HepG2 (cell line): ENCODE measurements around the gene SRSF1. TPM values are rescaled to one million over a fixed set of nuclear protein-coding genes. Genes with fewer than 3 reads are reported as not detected.

ENCODE experiments used
- AKAP8 ChIP-seq: sonication (generic); formaldehyde crosslinking; IDR thresholded peaks from 2 replicates; pipeline ENCODE4 v1.5.1; 2020; ENCODE audit warnings: mild to moderate bottlenecking, missing genetic modification reagents
- CREM ChIP-seq, 2 experiments: sonication (generic) in 1 of 2; formaldehyde crosslinking in 1 of 2; IDR thresholded peaks; 2 replicates each; pipeline versions ENCODE4 v1.4.0 to v1.6.1; 2016 to 2020; ENCODE audit warnings: antibody characterized with exemption in 1 of 2, mild to moderate bottlenecking in 1 of 2, missing genetic modification reagents in 1 of 2
- CSRNP1 ChIP-seq: sonication (generic); formaldehyde crosslinking; IDR thresholded peaks from 2 replicates; pipeline ENCODE4 v1.8.1; 2023; ENCODE audit warnings: mild to moderate bottlenecking, missing genetic modification reagents
- HNRNPH1 ChIP-seq: fragments of 200-400 bp; formaldehyde crosslinking; optimal IDR thresholded peaks from 2 replicates; pipeline ENCODE3; 2017; ENCODE audit warnings: mild to moderate bottlenecking, low read depth, low read length
- NCOR1 ChIP-seq: fragments of 200-600 bp; sonication (generic); IDR thresholded peaks from 2 replicates; pipeline ENCODE4 v1.7.0; 2017; ENCODE audit warnings: antibody characterized with exemption, low read length, borderline replicate concordance
- NFKBIZ ChIP-seq: IDR thresholded peaks from 2 replicates; pipeline ENCODE4 v1.6.1; 2018; ENCODE audit warnings: missing genetic modification reagents, missing compliant biosample characterization
- NONO ChIP-seq, 2 experiments: fragments of 450-650 bp in 1 of 2; sonication (generic) in 1 of 2; formaldehyde crosslinking in 1 of 2; IDR thresholded peaks in 1 of 2; conservative IDR thresholded peaks in 1 of 2; 2 replicates each; pipeline versions ENCODE4 v1.6.1 to v1.8.0; 2017 to 2022; ENCODE audit warnings: mild to moderate bottlenecking in 1 of 2, missing genetic modification reagents in 1 of 2, moderate library complexity in 1 of 2
- NR1H2 ChIP-seq: sonication (generic); formaldehyde crosslinking; IDR thresholded peaks from 2 replicates; pipeline ENCODE4 v1.8.1; 2022; ENCODE audit warnings: low read depth, missing genetic modification reagents, borderline replicate concordance
- PRDM10 ChIP-seq: sonication (generic); formaldehyde crosslinking; IDR thresholded peaks from 2 replicates; pipeline ENCODE4 v1.4.0; 2020; ENCODE audit warnings: low read depth, missing genetic modification reagents
- SIN3A ChIP-seq: IDR thresholded peaks from 2 replicates; pipeline ENCODE4 v1.6.1; 2011; ENCODE audit warnings: low read depth, mild to moderate bottlenecking, control low read depth, low read length, borderline replicate concordance
- SNAI1 ChIP-seq: sonication (generic); formaldehyde crosslinking; IDR thresholded peaks from 2 replicates; pipeline ENCODE4 v1.5.0; 2020; ENCODE audit warnings: mild to moderate bottlenecking, missing genetic modification reagents, borderline replicate concordance
- TBL1XR1 ChIP-seq: fragments of 150-350 bp; IDR thresholded peaks from 2 replicates; pipeline ENCODE4 v1.6.1; 2014; ENCODE audit warnings: borderline replicate concordance, low read length; ENCODE audit not compliant: partially characterized antibody
- TCF12 ChIP-seq, 2 experiments: fragments of 450-650 bp in 1 of 2; sonication (generic) in 1 of 2; formaldehyde crosslinking in 1 of 2; IDR thresholded peaks; 2 replicates each; pipeline versions ENCODE4 v1.6.1 to v1.8.0; 2017 to 2022; ENCODE audit warnings: antibody characterized with exemption in 1 of 2, mild to moderate bottlenecking in 1 of 2, missing genetic modification reagents in 1 of 2, moderate library complexity in 1 of 2
- THRA ChIP-seq: sonication (generic); formaldehyde crosslinking; IDR thresholded peaks from 2 replicates; pipeline ENCODE4 v1.4.0; 2020; ENCODE audit warnings: missing genetic modification reagents, borderline replicate concordance
- ZNF333 ChIP-seq: sonication (generic); formaldehyde crosslinking; IDR thresholded peaks from 2 replicates; pipeline ENCODE4 v1.4.0; 2020; ENCODE audit warnings: mild to moderate bottlenecking, missing genetic modification reagents, borderline replicate concordance
- ZNF431 ChIP-seq: sonication (generic); formaldehyde crosslinking; IDR thresholded peaks from 2 replicates; pipeline ENCODE4 v1.9.0; 2022; ENCODE audit warnings: missing genetic modification reagents, low read depth, mild to moderate bottlenecking, borderline replicate concordance
- ZNF616 ChIP-seq: sonication (generic); formaldehyde crosslinking; IDR thresholded peaks from 2 replicates; pipeline ENCODE4 v1.5.0; 2020; ENCODE audit warnings: low read depth, mild to moderate bottlenecking, missing genetic modification reagents
- polyA plus RNA-seq, 8 experiments: library from polyadenylated mRNA; depleted of rRNA in 3 of 8; stranded (reverse) in 7 of 8; unstranded in 1 of 8; fragments of >200 nt; fragmentation: Illumina TruSeq in 4 of 8; extraction: Trizol in 4 of 8; gene quantifications; 2 replicates each; pipeline versions ENCODE4 v1.2.1 to v1.2.3, GENCODE V29; 2011 to 2016; ENCODE audit warnings: low read depth in 4 of 8, missing spikeins in 1 of 8, mixed read lengths in 1 of 8; ENCODE audit not compliant: insufficient read depth in 1 of 8
- total RNA-seq, 5 experiments: library from RNA; depleted of rRNA; stranded (reverse); fragments of >200 nt; fragmentation: Illumina TruSeq; extraction: Trizol; gene quantifications; 2 replicates each; pipeline ENCODE4 v1.2.3, GENCODE V29; 2016; ENCODE audit warnings: low read depth in 1 of 5
- TF ChIP-seq, protein P1 (sequence below): sonication (generic); formaldehyde crosslinking; IDR thresholded peaks from 2 replicates; pipeline ENCODE4 v1.5.1; 2020; ENCODE audit warnings: missing genetic modification reagents, mild to moderate bottlenecking, borderline replicate concordance

The SRSF1 gene
- total and polyA plus RNA-seq, 2 of the 13 experiments (the other 11 are each of a cell fraction or from before 2014, with no cell fraction given): 142 to 445 TPM

GRCh38 chr17:57988301-57989250 is 18.5 kb downstream of the SRSF1 start (continued):
- TF ChIP-seq PRDM10 (CRISPR knock-in tag) (peak; percentile 98), SIN3A (peak; percentile 79; the same call in 1 of the 2 replicates), NCOR1 (no peak), TCF12 (IDR thresholded peaks at IDR 0.05) (no peak), TCF12 (CRISPR knock-in tag; IDR thresholded peaks at IDR 0.05) (no peak), NFKBIZ (CRISPR knock-in tag) (peak; percentile 35; the same call in 1 of the 2 replicates), NR1H2 (0 out of 2 replicates have a peak, but pooled peaks have one; percentile 52), CREM (IDR thresholded peaks at IDR 0.05) (peak; percentile 16; the same call in 1 of the 2 replicates), CREM (CRISPR knock-in tag; IDR thresholded peaks at IDR 0.05) (no peak), HNRNPH1 (no peak), ZNF431 (0 out of 2 replicates have a peak, but pooled peaks have one; percentile 9), ZNF616 (CRISPR knock-in tag) (no peak), THRA (CRISPR knock-in tag) (no peak; the same call in 1 of the 2 replicates), NONO (IDR thresholded peaks at IDR 0.05) (no peak), NONO (CRISPR knock-in tag; conservative IDR thresholded peaks at IDR 0.05) (peak; percentile 54; the same call in 1 of the 2 replicates), TBL1XR1 (peak; percentile 10), AKAP8 (CRISPR knock-in tag) (peak; percentile 93; the same call in 1 of the 2 replicates), CSRNP1 (CRISPR knock-in tag) (no peak; the same call in 1 of the 2 replicates), SNAI1 (0 out of 2 replicates have a peak, but pooled peaks have one; percentile 5), ZNF333 (CRISPR knock-in tag) (peak; percentile 52; the same call in 1 of the 2 replicates)
- TF ChIP-seq, protein P1, sequence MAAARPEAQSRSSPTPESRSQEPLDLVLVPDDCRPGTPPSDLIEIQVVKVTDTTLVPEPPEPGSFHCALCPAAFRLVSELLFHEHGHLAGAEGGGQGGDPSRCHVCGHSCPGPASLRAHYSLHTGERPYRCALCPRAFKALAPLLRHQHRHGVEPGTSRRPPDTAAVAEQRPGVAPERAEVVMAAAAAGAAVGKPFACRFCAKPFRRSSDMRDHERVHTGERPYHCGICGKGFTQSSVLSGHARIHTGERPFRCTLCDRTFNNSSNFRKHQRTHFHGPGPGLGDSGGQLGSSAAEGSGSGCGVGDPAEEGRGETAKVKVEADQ (CRISPR knock-in tag): no peak
